GM23338 (cell line): ENCODE data around the gene KRTAP16-1. TPM values are rescaled to one million over a fixed set of nuclear protein-coding genes. Genes with fewer than 3 reads are reported as not detected.

Experiments
- ATAC-seq: fragments of 200-7000 bp; cut with Tn5 transposase; 3 replicates; pipeline ENCODE4 v1.9.1; 2020
- DNase-seq: peaks from one replicate; pipeline ENCODE4 v3.0.0-alpha.2; 2015; ENCODE audit warnings: low spot score
- H2AFZ ChIP-seq: fragments of 200-600 bp; sonication (generic); 2 replicates; pipeline ENCODE4 v1.8.0; 2016; ENCODE audit warnings: antibody characterized with exemption, mild to moderate bottlenecking, moderate library complexity
- H3F3A ChIP-seq: fragments of 200-600 bp; sonication (generic); replicated peaks from 2 replicates; pipeline ENCODE4 v1.8.0; 2017; ENCODE audit warnings: antibody characterized with exemption, mixed run types, low read depth
- H3K27ac ChIP-seq: fragments of 200-600 bp; sonication (generic); 2 replicates; pipeline ENCODE4 v1.6.1; 2016; ENCODE audit warnings: low read depth
- H3K27me3 ChIP-seq: fragments of 200-600 bp; sonication (generic); 2 replicates; pipeline ENCODE4 v1.8.0; 2016; ENCODE audit warnings: mild to moderate bottlenecking, mixed run types, moderate library complexity; ENCODE audit not compliant: insufficient read depth
- H3K36me3 ChIP-seq: fragments of 200-600 bp; sonication (generic); 2 replicates; pipeline ENCODE4 v1.8.0; 2016; ENCODE audit warnings: mild to moderate bottlenecking; ENCODE audit not compliant: insufficient read depth
- H3K4me1 ChIP-seq: fragments of 200-600 bp; sonication (generic); 2 replicates; pipeline ENCODE4 v1.8.0; 2016; ENCODE audit warnings: mild to moderate bottlenecking, moderate library complexity; ENCODE audit not compliant: insufficient read depth
- H3K4me2 ChIP-seq: fragments of 200-600 bp; sonication (generic); 2 replicates; pipeline ENCODE4 v1.7.1; 2017; ENCODE audit warnings: mixed run types
- H3K4me3 ChIP-seq: fragments of 200-600 bp; sonication (generic); 2 replicates; pipeline ENCODE4 v1.6.1; 2016; ENCODE audit warnings: mixed run types
- H3K79me2 ChIP-seq: fragments of 200-600 bp; sonication (generic); replicated peaks from 2 replicates; pipeline ENCODE4 v1.8.0; 2017; ENCODE audit warnings: mild to moderate bottlenecking; ENCODE audit not compliant: insufficient read depth
- H3K9me2 ChIP-seq: fragments of 200-600 bp; sonication (generic); 2 replicates; pipeline ENCODE4 v1.8.0; 2017; ENCODE audit not compliant: insufficient read depth
- H4K20me1 ChIP-seq: fragments of 200-600 bp; sonication (generic); replicated peaks from 2 replicates; pipeline ENCODE4 v1.8.0; 2017; ENCODE audit warnings: mild to moderate bottlenecking; ENCODE audit not compliant: insufficient read depth
- H3K27ac Mint-ChIP-seq: 2 replicates; pipeline ENCODE4 v1.8.0; 2020; ENCODE audit warnings: inconsistent platforms, mild to moderate bottlenecking, moderate library complexity, mixed read lengths
- H3K27me3 Mint-ChIP-seq: 3 replicates; pipeline ENCODE4 v1.8.0; 2022; ENCODE audit warnings: low read depth, mild to moderate bottlenecking, moderate library complexity, mixed read lengths, inconsistent platforms; ENCODE audit not compliant: insufficient read depth, poor library complexity
- H3K36me3 Mint-ChIP-seq: 3 replicates; pipeline ENCODE4 v1.8.0; 2021; ENCODE audit warnings: low read depth, mild to moderate bottlenecking, inconsistent platforms, moderate library complexity, mixed read lengths
- H3K4me1 Mint-ChIP-seq: 3 replicates; pipeline ENCODE4 v1.8.0; 2020; ENCODE audit warnings: mild to moderate bottlenecking, inconsistent platforms, mixed read lengths
- H3K4me3 Mint-ChIP-seq: 3 replicates; pipeline ENCODE4 v1.8.0; 2021; ENCODE audit warnings: moderate library complexity, mild to moderate bottlenecking, inconsistent platforms, mixed read lengths
- H3K9me3 Mint-ChIP-seq: 3 replicates; pipeline ENCODE4 v1.8.0; 2020; ENCODE audit warnings: moderate library complexity, mild to moderate bottlenecking, inconsistent platforms, mixed read lengths
- CREB1 ChIP-seq: fragments of 250-450 bp; sonication (Bioruptor Pico); IDR thresholded peaks from 2 replicates; pipeline ENCODE4 v1.5.0; 2020; ENCODE audit warnings: low read depth, mild to moderate bottlenecking, moderate library complexity
- CTCF ChIP-seq, 2 experiments: fragments of 200-600 bp in 1 of 2; sonication (generic) in 1 of 2; conservative IDR thresholded peaks; 2 replicates each; pipeline versions ENCODE4 v1.5.1 to v1.6.1; 2016 to 2017; ENCODE audit warnings: antibody characterized with exemption in 2 of 2, low read depth in 2 of 2, mild to moderate bottlenecking in 2 of 2, moderate library complexity in 1 of 2
- EZH2 ChIP-seq: fragments of 200-600 bp; sonication (generic); IDR thresholded peaks from one replicate; pipeline ENCODE4 v1.8.0; 2017; ENCODE audit warnings: antibody characterized with exemption, mild to moderate bottlenecking, low read depth; ENCODE audit not compliant: unreplicated experiment
- EZH2phosphoT487 ChIP-seq: fragments of 200-600 bp; sonication (generic); IDR thresholded peaks from one replicate; pipeline ENCODE4 v1.8.1; 2018; ENCODE audit warnings: antibody characterized with exemption; ENCODE audit not compliant: unreplicated experiment
- POLR2AphosphoS5 ChIP-seq: IDR thresholded peaks from 2 replicates; pipeline ENCODE4 v1.6.1; 2016; ENCODE audit warnings: antibody characterized with exemption, low read depth
- REST ChIP-seq: IDR thresholded peaks from one replicate; pipeline ENCODE4 v1.6.1; 2018; ENCODE audit warnings: antibody characterized with exemption; ENCODE audit not compliant: unreplicated experiment
- STAT1 ChIP-seq: IDR thresholded peaks from one replicate; pipeline ENCODE4 v1.6.1; 2016; ENCODE audit warnings: antibody characterized with exemption; ENCODE audit not compliant: unreplicated experiment
- ZNF114 ChIP-seq: fragments of 250-450 bp; sonication (Bioruptor Pico); IDR thresholded peaks from 2 replicates; pipeline ENCODE4 v1.5.0; 2020; ENCODE audit warnings: mild to moderate bottlenecking, moderate library complexity
- ZNF331 ChIP-seq: fragments of 250-450 bp; sonication (Bioruptor Pico); IDR thresholded peaks from 2 replicates; pipeline ENCODE4 v1.5.0; 2020; ENCODE audit warnings: low read depth, mild to moderate bottlenecking, moderate library complexity
- ZNF462 ChIP-seq: fragments of 250-450 bp; sonication (Bioruptor Pico); IDR thresholded peaks from 2 replicates; pipeline ENCODE4 v1.5.0; 2020; ENCODE audit warnings: mild to moderate bottlenecking, moderate library complexity
- polyA plus RNA-seq: library from polyadenylated mRNA; unstranded; fragments of >200 nt; fragmentation: Nextera tagmentation; extraction: Ambion mirVana; gene quantifications from 2 replicates; pipeline ENCODE4 v1.2.1, GENCODE V29; 2016
- total RNA-seq: library from RNA; depleted of rRNA; stranded (reverse); fragments of >200 nt; shearing (Covaris generic); gene quantifications from 2 replicates; pipeline ENCODE4 v1.2.3, GENCODE V29; 2014

The KRTAP16-1 gene
- total and polyA plus RNA-seq, 2 experiments from 2014 or later, result not detected

- H3K27ac ChIP-seq, result no peak overlapping the region
- H3K36me3 ChIP-seq, result no peaks in the 10 kb centered on the region
- ATAC-seq, result no peak
- DNase-seq, result no peak
- peaks cover 21% of the 10 kb centered on the region for H3K9me3 Mint-ChIP-seq
- no peak overlapping the region for H3K4me2 ChIP-seq
- no peaks in the 10 kb centered on the region for H3F3A ChIP-seq
- H3K4me3 ChIP-seq, result no peak overlapping the region
- H3K9me2 ChIP-seq, result 0 out of 2 replicates have a peak, but pooled peaks cover 5% of the 10 kb centered on the region
- H2AFZ ChIP-seq, result no peak overlapping the region
- no peaks in the 10 kb centered on the region for H3K79me2 ChIP-seq
- no peaks in the 10 kb centered on the region for H3K27me3 ChIP-seq
- no peak for TF ChIP-seq POLR2AphosphoS5
- TF ChIP-seq ZNF331 (CRISPR knock-in tag), result no peak
- no peak for TF ChIP-seq STAT1
- no peak for TF ChIP-seq CTCF (conservative IDR thresholded peaks at IDR 0.05; ENCODE audit: low read depth in 2 of 2)
- no peak for TF ChIP-seq ZNF114 (CRISPR knock-in tag)
- no peak for TF ChIP-seq ZNF462 (CRISPR knock-in tag)
- TF ChIP-seq CREB1 (CRISPR knock-in tag), result no peak
- no peak for TF ChIP-seq REST
- no peak for TF ChIP-seq EZH2
- no peak for TF ChIP-seq EZH2phosphoT487
- H3K4me3 Mint-ChIP-seq, result no peak overlapping the region
- no peaks in the 10 kb centered on the region for H3K27me3 Mint-ChIP-seq
- H3K4me1 ChIP-seq, result no peaks in the 10 kb centered on the region
- no peak overlapping the region for H3K27ac Mint-ChIP-seq
- 0 out of 2 replicates have a peak, but pooled peaks cover 4% of the 10 kb centered on the region for H4K20me1 ChIP-seq
- H3K4me1 Mint-ChIP-seq, result no peaks in the 10 kb centered on the region
- no peaks in the 10 kb centered on the region; the same call in 2 of the 3 replicates for H3K36me3 Mint-ChIP-seq
Observed at GRCh38 chr17:41345992-41346391, 36.9 kb upstream of the KRTAP16-1 start.
